Suprapubic skin (tissue), 4 donors: ENCODE data around the gene RNASEL. TPM values are rescaled to one million over a fixed set of nuclear protein-coding genes. Genes with fewer than 3 reads are reported as not detected.
A peak's percentile ranks its signal among the peaks of the same experiment; 100 is the strongest.

Experiments
- DNase-seq, 2 donors: peaks; one replicate each; pipeline ENCODE4 v3.0.0-alpha.2; 2019; ENCODE audit warnings: low spot score in 2 of 2
- H3K27ac ChIP-seq: fragments of 200-600 bp; sonication (generic); one replicate; pipeline ENCODE4 v1.5.1; 2019
- H3K27me3 ChIP-seq: fragments of 200-600 bp; sonication (generic); one replicate; pipeline ENCODE4 v1.5.1; 2019
- H3K36me3 ChIP-seq: fragments of 200-600 bp; sonication (generic); one replicate; pipeline ENCODE4 v1.5.1; 2019
- H3K4me1 ChIP-seq: fragments of 200-600 bp; sonication (generic); one replicate; pipeline ENCODE4 v1.5.1; 2019
- H3K4me3 ChIP-seq: fragments of 200-600 bp; sonication (generic); one replicate; pipeline ENCODE4 v1.5.1; 2019; ENCODE audit warnings: mild to moderate bottlenecking
- H3K9me3 ChIP-seq: fragments of 200-600 bp; sonication (generic); one replicate; pipeline ENCODE4 v1.5.1; 2019
- EP300 ChIP-seq: sonication (generic); formaldehyde crosslinking; IDR thresholded peaks from one replicate; pipeline ENCODE4 v1.6.1; 2017; ENCODE audit warnings: antibody characterized with exemption
- POLR2A ChIP-seq, 2 donors: fragments of 450-650 bp; IDR thresholded peaks; one replicate each; pipeline ENCODE4 v1.6.1; 2017; ENCODE audit warnings: antibody characterized with exemption in 2 of 2, mild to moderate bottlenecking in 2 of 2, moderate library complexity in 2 of 2
- POLR2AphosphoS5 ChIP-seq, 3 donors: sonication (generic); formaldehyde crosslinking; IDR thresholded peaks; one replicate each; pipeline ENCODE4 v1.6.1; 2017; ENCODE audit warnings: antibody characterized with exemption in 3 of 3
- WGBS: methylation state at CpG from one replicate; pipeline ENCODE4 v1.1.5; 2018; 5-methylcytosine and 5-hydroxymethylcytosine counted together
- total RNA-seq, 4 donors: library from RNA; depleted of rRNA; stranded (reverse); fragments of >200 nt; gene quantifications; one replicate each; pipeline ENCODE4 v1.1.0, GENCODE V29; 2016
- TF ChIP-seq, protein P1 (sequence below), 2 donors: fragments of 200-600 bp in 1 of 2; fragments of 450-650 bp in 1 of 2; sonication (generic) in 1 of 2; IDR thresholded peaks; one replicate each; pipeline ENCODE4 v1.5.1; 2016 to 2019; ENCODE audit warnings: antibody characterized with exemption in 2 of 2, mild to moderate bottlenecking in 1 of 2, moderate library complexity in 1 of 2

Gene RNASEL
- total RNA-seq = 10 to 100 TPM in 1 of 4 donors, 1 to 10 TPM in 3; 4.1 to 10.7 (median 6.2) TPM

DNA sequence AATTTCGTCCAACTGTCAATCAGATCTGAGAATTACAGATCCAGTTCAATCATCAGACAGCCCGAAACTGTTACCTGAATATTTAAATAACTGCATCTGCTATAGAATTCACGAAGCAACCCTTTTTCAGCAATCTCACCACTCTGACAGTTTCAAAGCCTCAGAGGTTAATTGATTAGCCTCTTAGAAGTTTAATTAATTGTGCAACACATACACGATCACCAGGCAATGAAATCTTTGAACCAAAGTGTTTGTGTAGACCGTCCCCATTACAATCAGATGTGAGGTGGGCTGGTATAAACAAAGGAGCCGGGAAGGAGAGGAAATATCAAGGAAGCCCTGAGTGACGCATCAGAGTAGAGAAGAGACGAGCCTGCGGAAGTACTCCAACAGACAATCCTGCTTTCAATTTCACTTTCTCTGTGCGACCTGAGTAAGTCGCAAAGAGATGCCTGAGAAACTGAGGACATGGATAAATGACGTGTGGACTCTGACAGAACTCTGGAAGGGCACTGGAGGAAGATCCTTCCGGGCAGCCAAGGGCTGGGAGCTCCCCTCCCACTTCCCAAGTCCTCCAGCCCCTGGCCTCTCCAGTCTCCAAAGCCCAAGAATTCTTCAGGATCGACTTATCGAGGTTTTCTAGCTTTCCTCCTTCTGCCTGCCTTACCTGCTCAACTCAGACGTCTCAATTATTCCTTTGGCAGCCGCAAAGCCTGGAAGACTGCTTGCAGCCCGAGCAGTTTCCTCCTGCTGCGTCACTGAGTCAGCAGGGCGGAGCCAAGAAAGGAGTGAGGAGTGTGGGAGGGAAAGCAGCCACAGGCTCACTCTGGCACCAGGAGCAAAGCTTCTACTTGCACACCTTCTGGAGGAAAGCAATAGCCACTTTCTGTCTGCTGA is at the start of gene RNASEL:
Gene RNASEL (minus strand): TSS at position 757 of the 897 bp plus-strand sequence. CDS start 2,450 bp downstream, outside the sequence.
- Histone ChIP-seq H3K4me1 (peaks cover 19% of the 10 kb centered on the region), H3K27me3 (no peaks in the 10 kb centered on the region), H3K9me3 (no peaks in the 10 kb centered on the region), H3K27ac (peak within 1 kb of the TSS; percentile 94), H3K4me3 (peak within 1 kb of the TSS; percentile 64), H3K36me3 (no peaks in the 10 kb centered on the region)
- no peak for TF ChIP-seq EP300
- peak in 1 of 3 donors; percentile 25 for TF ChIP-seq POLR2AphosphoS5 (IDR thresholded peaks at IDR 0.05)
- TF ChIP-seq, protein P1, sequence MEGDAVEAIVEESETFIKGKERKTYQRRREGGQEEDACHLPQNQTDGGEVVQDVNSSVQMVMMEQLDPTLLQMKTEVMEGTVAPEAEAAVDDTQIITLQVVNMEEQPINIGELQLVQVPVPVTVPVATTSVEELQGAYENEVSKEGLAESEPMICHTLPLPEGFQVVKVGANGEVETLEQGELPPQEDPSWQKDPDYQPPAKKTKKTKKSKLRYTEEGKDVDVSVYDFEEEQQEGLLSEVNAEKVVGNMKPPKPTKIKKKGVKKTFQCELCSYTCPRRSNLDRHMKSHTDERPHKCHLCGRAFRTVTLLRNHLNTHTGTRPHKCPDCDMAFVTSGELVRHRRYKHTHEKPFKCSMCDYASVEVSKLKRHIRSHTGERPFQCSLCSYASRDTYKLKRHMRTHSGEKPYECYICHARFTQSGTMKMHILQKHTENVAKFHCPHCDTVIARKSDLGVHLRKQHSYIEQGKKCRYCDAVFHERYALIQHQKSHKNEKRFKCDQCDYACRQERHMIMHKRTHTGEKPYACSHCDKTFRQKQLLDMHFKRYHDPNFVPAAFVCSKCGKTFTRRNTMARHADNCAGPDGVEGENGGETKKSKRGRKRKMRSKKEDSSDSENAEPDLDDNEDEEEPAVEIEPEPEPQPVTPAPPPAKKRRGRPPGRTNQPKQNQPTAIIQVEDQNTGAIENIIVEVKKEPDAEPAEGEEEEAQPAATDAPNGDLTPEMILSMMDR (IDR thresholded peaks at IDR 0.05) = no peak
- peak; percentile 85 to 90 for DNase-seq
- WGBS = 2% methylated on average over 20 of the region's 20 CpGs

- Histone ChIP-seq H3K4me1 (no peaks in the 10 kb centered on the region), H3K9me3 (no peaks in the 10 kb centered on the region), H3K27me3 (peaks cover 3% of the 10 kb centered on the region), H3K36me3 (no peaks in the 10 kb centered on the region), H3K27ac (no peak overlapping the region), H3K4me3 (no peak overlapping the region)
- no peak for DNase-seq
- WGBS = 94% methylated on average over 5 of the region's 5 CpGs
- TF ChIP-seq, protein P1 (IDR thresholded peaks at IDR 0.05) = no peak
- TF ChIP-seq EP300 = no peak
- no peak for TF ChIP-seq POLR2AphosphoS5 (IDR thresholded peaks at IDR 0.05)
- TF ChIP-seq POLR2A (IDR thresholded peaks at IDR 0.05) = no peak
Observed at GRCh38 chr1:182637769-182638168, 48.7 kb upstream of the RNASEL start.

DNA sequence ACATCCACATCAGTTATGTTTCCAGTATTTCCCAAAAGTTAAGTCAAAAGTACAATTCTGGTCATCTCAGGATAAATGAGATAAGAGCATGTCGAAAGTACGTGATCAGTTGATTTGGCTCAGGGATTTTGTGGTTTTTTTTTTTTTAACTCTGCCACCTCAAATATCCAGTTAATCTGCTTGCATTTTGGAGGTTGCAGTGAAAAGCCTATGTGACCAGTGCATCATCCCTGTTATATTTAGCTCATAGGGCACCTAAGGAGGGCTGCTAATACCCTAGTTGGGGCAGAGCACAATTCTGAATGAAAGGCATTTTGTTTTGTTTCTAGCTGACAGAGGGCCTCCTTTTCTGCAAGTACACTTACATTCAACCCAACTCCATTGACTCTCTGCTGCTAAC is 46.8 kb upstream of the RNASEL start:
- peaks cover 3% of the 10 kb centered on the region for H3K27me3 ChIP-seq
- H3K4me1 ChIP-seq = no peaks in the 10 kb centered on the region
- WGBS = 77% methylated on average over 2 of the region's 2 CpGs

DNA sequence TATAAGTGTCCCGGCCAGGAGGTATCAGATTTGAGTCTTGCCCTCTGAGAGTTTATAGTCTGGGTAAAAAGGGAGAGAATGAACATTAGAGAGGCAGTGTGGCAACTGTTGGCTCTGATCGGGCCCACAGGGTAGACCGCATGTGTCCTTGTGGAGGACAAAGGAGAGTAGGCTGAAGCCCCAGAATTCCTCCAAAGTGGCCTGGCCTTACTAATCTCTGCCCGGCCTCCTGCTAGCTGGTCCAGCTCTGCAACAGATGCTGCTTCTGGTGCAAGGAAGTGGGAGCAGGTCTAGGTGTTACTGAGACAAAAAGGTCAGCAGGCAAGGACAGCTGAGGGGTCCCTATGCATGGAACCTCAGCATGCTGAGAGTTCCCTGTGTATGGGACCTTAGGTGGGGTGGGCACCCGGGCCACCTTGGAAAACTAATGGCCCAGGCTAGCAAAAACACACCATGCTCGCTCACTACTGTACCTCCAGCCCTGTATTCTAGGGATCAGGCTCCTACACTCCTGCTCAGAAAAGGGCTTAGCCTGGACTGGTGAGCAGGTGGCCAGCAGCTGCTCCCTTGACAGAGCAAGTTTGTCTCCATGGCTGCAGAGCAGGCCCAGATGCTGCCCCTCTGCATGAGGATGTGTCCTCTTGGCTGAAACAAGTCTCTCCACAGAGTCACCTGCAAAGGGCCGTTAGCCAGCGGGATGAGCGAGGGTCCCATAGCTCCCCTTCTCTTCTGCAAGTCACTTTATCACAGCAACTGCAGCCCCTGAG is 45.4 kb upstream of the RNASEL start:
- DNase-seq = no peak
- Histone ChIP-seq H3K4me3 (no peak overlapping the region), H3K9me3 (no peaks in the 10 kb centered on the region), H3K4me1 (no peaks in the 10 kb centered on the region), H3K36me3 (no peaks in the 10 kb centered on the region), H3K27me3 (peaks cover 3% of the 10 kb centered on the region), H3K27ac (no peak overlapping the region)
- no peak for TF ChIP-seq POLR2AphosphoS5 (IDR thresholded peaks at IDR 0.05)
- no peak for TF ChIP-seq EP300
- no peak for TF ChIP-seq POLR2A (IDR thresholded peaks at IDR 0.05)
- TF ChIP-seq, protein P1 (IDR thresholded peaks at IDR 0.05) = no peak
- WGBS = 96% methylated on average over 4 of the region's 9 CpGs

More for the DNA sequence above, 46.8 kb upstream of the RNASEL start:
- Histone ChIP-seq H3K4me3 (no peak overlapping the region), H3K36me3 (no peaks in the 10 kb centered on the region), H3K9me3 (no peaks in the 10 kb centered on the region), H3K27ac (no peak overlapping the region)
- no peak for TF ChIP-seq EP300
- TF ChIP-seq POLR2A (IDR thresholded peaks at IDR 0.05) = no peak
- no peak for TF ChIP-seq POLR2AphosphoS5 (IDR thresholded peaks at IDR 0.05)
- TF ChIP-seq, protein P1 (IDR thresholded peaks at IDR 0.05) = no peak
- no peak for DNase-seq
